SK-N-SH treated with all-trans-retinoic acid at 6 μM for 48 hours (cell line): ENCODE results near the gene PEMT.

ENCODE experiments used
- ESRRG ChIP-seq: fragments of 250-450 bp; sonication (Bioruptor Pico); IDR thresholded peaks from 2 replicates; pipeline ENCODE4 v1.6.1; 2021; ENCODE audit warnings: mild to moderate bottlenecking
- TF ChIP-seq, protein P1 (sequence below): fragments of 250-450 bp; sonication (Bioruptor Pico); IDR thresholded peaks from 2 replicates; pipeline ENCODE4 v1.5.0; 2020; ENCODE audit warnings: mild to moderate bottlenecking, moderate library complexity

DNA sequence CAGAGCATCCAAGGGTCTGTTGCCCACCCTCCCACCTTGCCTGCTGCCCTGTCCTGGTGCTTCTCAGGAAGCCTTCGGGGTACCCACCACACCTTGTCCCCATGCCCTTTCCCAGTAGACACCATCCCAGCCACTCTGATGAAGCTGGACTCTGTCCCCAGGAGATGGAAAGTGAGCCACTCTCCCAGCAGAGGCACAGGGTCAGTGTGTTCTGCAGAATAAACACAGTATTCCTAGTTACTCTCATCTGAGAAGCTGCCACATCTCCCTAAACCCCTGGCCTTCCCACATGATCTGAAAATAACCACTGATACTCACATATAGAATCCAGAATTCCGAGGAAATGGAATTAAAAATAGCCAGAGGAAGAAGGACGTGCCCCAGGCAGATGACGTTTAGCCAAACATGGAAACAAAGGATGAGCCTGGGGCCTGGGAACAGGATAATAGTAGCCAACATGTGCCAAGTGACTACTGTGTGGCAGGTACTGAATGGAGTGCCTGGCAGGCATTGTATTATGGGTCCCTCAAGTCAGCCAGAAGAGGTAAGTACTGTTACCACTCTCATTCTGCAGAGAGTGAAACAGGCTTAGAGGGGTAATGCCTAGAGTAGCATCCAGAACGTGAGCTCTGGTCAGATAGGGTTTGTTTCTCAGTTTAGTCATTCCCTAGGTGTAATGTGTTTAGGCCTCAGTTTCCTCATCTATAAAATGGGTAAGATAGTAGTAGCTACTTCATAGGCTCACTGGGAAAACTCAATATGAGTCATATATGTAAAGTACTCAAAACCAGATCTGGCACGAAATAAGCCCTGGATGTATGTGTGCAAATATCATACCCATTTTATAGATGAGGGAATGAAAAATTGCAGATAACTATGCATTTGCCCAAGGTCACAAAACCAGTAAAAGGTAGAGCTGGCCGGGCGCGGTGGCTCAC lies 20.8 kb upstream of the PEMT start:
- TF ChIP-seq, protein P1, sequence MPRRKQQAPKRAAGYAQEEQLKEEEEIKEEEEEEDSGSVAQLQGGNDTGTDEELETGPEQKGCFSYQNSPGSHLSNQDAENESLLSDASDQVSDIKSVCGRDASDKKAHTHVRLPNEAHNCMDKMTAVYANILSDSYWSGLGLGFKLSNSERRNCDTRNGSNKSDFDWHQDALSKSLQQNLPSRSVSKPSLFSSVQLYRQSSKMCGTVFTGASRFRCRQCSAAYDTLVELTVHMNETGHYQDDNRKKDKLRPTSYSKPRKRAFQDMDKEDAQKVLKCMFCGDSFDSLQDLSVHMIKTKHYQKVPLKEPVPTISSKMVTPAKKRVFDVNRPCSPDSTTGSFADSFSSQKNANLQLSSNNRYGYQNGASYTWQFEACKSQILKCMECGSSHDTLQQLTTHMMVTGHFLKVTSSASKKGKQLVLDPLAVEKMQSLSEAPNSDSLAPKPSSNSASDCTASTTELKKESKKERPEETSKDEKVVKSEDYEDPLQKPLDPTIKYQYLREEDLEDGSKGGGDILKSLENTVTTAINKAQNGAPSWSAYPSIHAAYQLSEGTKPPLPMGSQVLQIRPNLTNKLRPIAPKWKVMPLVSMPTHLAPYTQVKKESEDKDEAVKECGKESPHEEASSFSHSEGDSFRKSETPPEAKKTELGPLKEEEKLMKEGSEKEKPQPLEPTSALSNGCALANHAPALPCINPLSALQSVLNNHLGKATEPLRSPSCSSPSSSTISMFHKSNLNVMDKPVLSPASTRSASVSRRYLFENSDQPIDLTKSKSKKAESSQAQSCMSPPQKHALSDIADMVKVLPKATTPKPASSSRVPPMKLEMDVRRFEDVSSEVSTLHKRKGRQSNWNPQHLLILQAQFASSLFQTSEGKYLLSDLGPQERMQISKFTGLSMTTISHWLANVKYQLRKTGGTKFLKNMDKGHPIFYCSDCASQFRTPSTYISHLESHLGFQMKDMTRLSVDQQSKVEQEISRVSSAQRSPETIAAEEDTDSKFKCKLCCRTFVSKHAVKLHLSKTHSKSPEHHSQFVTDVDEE (CRISPR knock-in tag) = no peak
- TF ChIP-seq ESRRG (CRISPR knock-in tag) = no peak
